Activated B cell treated with CpG ODN at 0.5 μM for 24 hours (primary cell): ENCODE measurements around the gene NAGA. TPM values are rescaled to one million over a fixed set of nuclear protein-coding genes. Genes with fewer than 3 reads are reported as not detected.

Source experiments
- ATAC-seq: fragments of 200-7000 bp; cut with Tn5 transposase; one replicate; pipeline ENCODE4 v1.10.0; 2021; ENCODE audit warnings: low read depth, mild to moderate bottlenecking, moderate library complexity
- CTCF ChIA-PET: fragments of 350-600 bp; sonication (Branson Sonifier 250); formaldehyde crosslinking; loops from one replicate; lab custom pipeline; 2021; ENCODE audit warnings: antibody characterized with exemption; lab: Charles Lee
- POLR2A ChIA-PET: fragments of 350-600 bp; sonication (Branson Sonifier 250); formaldehyde crosslinking; loops from one replicate; lab custom pipeline; 2021; ENCODE audit warnings: antibody characterized with exemption; lab: Charles Lee
- DNase-seq: peaks from one replicate; pipeline ENCODE4 v3.0.0; 2022
- H3K27ac Mint-ChIP-seq: one replicate; pipeline ENCODE4 v1.8.0; 2020; ENCODE audit warnings: mixed read lengths
- H3K27me3 Mint-ChIP-seq: one replicate; pipeline ENCODE4 v1.8.0; 2021; ENCODE audit warnings: mixed read lengths
- H3K36me3 Mint-ChIP-seq: one replicate; pipeline ENCODE4 v1.8.0; 2021; ENCODE audit warnings: low read depth, mixed read lengths
- H3K4me1 Mint-ChIP-seq: one replicate; pipeline ENCODE4 v1.8.0; 2021; ENCODE audit warnings: mixed read lengths
- H3K4me3 Mint-ChIP-seq: one replicate; pipeline ENCODE4 v1.8.0; 2020; ENCODE audit warnings: mild to moderate bottlenecking, mixed read lengths
- H3K9me3 Mint-ChIP-seq: one replicate; pipeline ENCODE4 v1.8.0; 2020; ENCODE audit warnings: mixed read lengths
- intact Hi-C: fragments of 100-400 bp; cut with micrococcal nuclease; formaldehyde crosslinking; loops from one replicate; pipeline ENCODE4 v1.15.1; 2024
- total RNA-seq: library from RNA; stranded (reverse); gene quantifications from 2 replicates; pipeline ENCODE4 v1.2.3, GENCODE V29; 2022
- TF ChIP-seq, protein P1 (sequence below): fragments of 200-600 bp; IDR thresholded peaks from one replicate; pipeline ENCODE4 v1.8.0; 2022; ENCODE audit warnings: antibody characterized with exemption, mild to moderate bottlenecking

The NAGA gene
- total RNA-seq, 1 donor from 2014 or later, result 26.8 TPM

DNA sequence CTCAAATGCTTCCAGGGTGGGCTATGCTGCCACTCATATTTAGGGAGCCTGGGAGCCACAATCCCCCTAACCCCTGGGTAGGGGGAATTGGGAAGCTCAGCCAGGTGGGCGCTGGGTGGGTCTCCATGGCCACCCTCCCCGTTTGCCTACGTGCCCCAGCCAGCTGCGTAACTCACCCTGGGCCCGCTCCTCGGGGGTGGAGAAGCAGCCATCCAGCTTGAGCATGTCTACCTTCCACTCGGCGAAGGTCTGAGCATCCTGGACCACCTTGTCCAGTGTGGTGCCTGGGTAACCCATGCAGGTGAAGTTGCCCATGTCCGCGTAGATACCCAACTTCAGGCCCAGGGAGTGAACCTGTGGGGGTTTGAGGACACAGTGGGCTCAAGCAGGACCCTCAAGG is 3.7 kb downstream of the NAGA start:
- Mint-ChIP-seq H3K4me3 (no peak overlapping the region), H3K27ac (no peak overlapping the region), H3K36me3 (peaks cover 51% of the 10 kb centered on the region), H3K27me3 (no peaks in the 10 kb centered on the region), H3K9me3 (no peaks in the 10 kb centered on the region), H3K4me1 (peaks cover 22% of the 10 kb centered on the region)
- TF ChIP-seq, protein P1, sequence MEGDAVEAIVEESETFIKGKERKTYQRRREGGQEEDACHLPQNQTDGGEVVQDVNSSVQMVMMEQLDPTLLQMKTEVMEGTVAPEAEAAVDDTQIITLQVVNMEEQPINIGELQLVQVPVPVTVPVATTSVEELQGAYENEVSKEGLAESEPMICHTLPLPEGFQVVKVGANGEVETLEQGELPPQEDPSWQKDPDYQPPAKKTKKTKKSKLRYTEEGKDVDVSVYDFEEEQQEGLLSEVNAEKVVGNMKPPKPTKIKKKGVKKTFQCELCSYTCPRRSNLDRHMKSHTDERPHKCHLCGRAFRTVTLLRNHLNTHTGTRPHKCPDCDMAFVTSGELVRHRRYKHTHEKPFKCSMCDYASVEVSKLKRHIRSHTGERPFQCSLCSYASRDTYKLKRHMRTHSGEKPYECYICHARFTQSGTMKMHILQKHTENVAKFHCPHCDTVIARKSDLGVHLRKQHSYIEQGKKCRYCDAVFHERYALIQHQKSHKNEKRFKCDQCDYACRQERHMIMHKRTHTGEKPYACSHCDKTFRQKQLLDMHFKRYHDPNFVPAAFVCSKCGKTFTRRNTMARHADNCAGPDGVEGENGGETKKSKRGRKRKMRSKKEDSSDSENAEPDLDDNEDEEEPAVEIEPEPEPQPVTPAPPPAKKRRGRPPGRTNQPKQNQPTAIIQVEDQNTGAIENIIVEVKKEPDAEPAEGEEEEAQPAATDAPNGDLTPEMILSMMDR, result no peak
- ATAC-seq, result no peak
- intact Hi-C loops, result no loop called here
- POLR2A ChIA-PET, result no interaction called here
- no peak for DNase-seq
- CTCF ChIA-PET, result no interaction called here

DNA sequence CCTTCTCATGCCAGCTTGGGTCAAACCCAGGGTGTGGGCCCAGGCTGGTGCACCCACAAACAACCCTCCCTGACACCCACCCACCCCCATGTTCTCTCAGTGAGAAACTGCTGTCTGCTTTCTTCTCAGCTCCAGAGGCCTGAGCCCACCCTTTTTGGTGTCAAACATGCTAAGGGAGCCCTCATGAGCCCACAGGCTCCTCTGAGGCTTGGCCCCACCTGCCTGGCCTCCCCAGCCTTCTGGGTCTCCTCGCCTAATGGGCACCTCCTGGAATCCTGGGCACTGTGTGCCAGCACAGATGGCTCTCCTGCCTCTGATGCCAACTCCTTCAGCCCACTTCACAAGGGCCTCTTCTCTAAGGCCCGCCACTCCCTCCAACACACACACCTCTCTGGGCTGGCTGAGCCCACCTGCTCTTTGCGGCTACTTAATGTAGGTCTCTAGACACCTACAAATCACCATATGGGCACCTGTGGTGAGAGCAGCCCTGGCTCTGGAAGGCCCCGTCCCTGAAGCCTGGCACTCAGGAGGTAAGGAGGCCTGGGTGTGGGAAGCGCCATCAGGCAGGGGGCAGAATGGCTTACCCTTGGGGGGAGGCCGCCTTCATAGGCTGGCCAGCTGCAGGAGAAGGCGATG is 4.4 kb downstream of the NAGA start:
- H3K4me3 Mint-ChIP-seq, result no peak overlapping the region
- no peaks in the 10 kb centered on the region for H3K9me3 Mint-ChIP-seq
- peaks cover 55% of the 10 kb centered on the region for H3K36me3 Mint-ChIP-seq
- no peak overlapping the region for H3K27ac Mint-ChIP-seq
- peaks cover 15% of the 10 kb centered on the region for H3K4me1 Mint-ChIP-seq
- no peaks in the 10 kb centered on the region for H3K27me3 Mint-ChIP-seq
- TF ChIP-seq, protein P1, result no peak
- POLR2A ChIA-PET, result interaction anchor here (2.3 kb wide), 1 partner anchor 67 kb away, joined by 7 read pairs; the partner anchor contains the start of gene WBP2NL
- no peak for ATAC-seq
- CTCF ChIA-PET, result no interaction called here
- no peak for DNase-seq
- intact Hi-C loops, result no loop called here

DNA sequence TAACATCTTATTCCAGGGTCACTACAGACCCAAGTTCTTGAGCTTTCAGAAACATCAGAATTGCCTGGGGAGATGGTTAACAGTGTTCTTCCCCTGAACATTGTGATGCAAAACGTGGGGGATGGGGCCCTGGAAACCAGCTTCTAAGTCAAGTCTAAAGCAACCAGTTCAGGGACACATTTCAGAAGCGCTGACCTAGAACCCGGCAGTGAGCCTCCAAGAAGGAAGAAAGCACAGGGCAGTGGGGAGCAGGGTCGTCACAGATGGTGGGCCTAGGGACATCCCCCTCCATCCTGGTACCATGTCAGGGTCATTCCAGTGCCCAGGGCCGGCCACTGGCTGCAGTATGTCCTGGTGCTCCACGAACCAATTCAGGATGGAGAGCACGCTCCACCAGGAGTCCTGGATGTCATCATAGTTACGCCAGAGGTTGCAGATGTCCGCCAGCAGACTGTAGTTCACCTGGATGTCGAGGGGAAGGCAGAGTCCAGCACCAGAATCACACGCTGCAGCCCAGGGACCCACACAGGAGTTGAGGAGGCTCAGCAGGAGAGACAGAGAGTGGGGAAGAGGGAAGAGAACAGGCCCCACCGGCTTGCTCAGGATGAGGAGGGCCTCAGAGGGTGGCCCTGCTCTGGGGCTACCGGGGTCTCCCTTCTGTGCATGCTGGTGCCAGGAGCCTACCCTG is 5.0 kb downstream of the NAGA start:
- POLR2A ChIA-PET, result interaction anchor here (2.3 kb wide), 1 partner anchor 66 kb away, joined by 7 read pairs; the partner anchor contains the start of gene WBP2NL
- no peak for DNase-seq
- Mint-ChIP-seq H3K4me1 (peaks cover 9% of the 10 kb centered on the region), H3K27me3 (no peaks in the 10 kb centered on the region), H3K27ac (no peak overlapping the region), H3K4me3 (no peak overlapping the region), H3K36me3 (peaks cover 60% of the 10 kb centered on the region), H3K9me3 (no peaks in the 10 kb centered on the region)
- no peak for ATAC-seq
- intact Hi-C loops, result no loop called here
- CTCF ChIA-PET, result no interaction called here
- TF ChIP-seq, protein P1, result no peak

DNA sequence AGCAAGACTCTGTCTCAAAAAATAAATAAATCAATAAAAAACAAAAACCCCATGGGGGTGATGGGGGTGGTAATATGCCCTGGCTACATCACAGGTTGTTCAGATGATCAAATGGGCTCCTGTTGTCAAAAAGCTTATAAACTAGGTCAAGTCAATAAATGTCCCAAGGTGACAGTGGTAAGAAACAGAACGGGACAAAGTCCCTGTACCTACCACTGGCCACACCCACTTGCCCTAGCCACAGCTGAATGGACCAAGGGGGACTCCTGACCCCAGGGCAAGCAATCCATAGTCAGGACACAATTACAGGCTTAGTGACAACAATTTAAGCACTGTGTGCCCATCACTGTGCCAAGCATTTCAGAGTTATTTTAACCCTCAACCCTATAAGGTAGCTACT is 6.0 kb downstream of the NAGA start:
- peaks cover 69% of the 10 kb centered on the region for H3K36me3 Mint-ChIP-seq
- POLR2A ChIA-PET, result interaction anchor here (0.6 to 2.3 kb wide), 3 partner anchors 15 to 1065 kb away, joined by 5 to 7 read pairs (median 6); partner anchors contain the start of gene WBP2NL

More for the DNA sequence above, 6.0 kb downstream of the NAGA start:
- intact Hi-C loops, result no loop called here
- CTCF ChIA-PET, result no interaction called here
- TF ChIP-seq, protein P1, result no peak
- ATAC-seq (no peak), DNase-seq (no peak)
- Mint-ChIP-seq H3K9me3 (no peaks in the 10 kb centered on the region), H3K27ac (no peak overlapping the region), H3K4me1 (peaks cover under 1% of the 10 kb centered on the region), H3K27me3 (no peaks in the 10 kb centered on the region), H3K4me3 (no peak overlapping the region)
